Fibroblast of villous mesenchyme (primary cell): Measurements from ENCODE around the gene GRIN2A. TPM values are rescaled to one million over a fixed set of nuclear protein-coding genes. Genes with fewer than 3 reads are reported as not detected.

Experiments
- DNase-seq: peaks from one replicate; pipeline ENCODE4 v3.0.0-alpha.2; 2010; ENCODE audit warnings: low read depth
- H3K4me3 ChIP-seq: 2 replicates; pipeline ENCODE4 v1.5.1; 2011; ENCODE audit warnings: low read depth, mild to moderate bottlenecking, low read length
- total RNA-seq: library from RNA; depleted of rRNA; stranded (reverse); fragments of >200 nt; gene quantifications from 2 replicates; pipeline ENCODE4 v1.2.3, GENCODE V29; 2012
- TF ChIP-seq, protein P1 (sequence below): IDR thresholded peaks from 2 replicates; pipeline ENCODE4 v1.5.1; 2012; ENCODE audit warnings: low read depth, mild to moderate bottlenecking, low read length; ENCODE audit not compliant: insufficient read depth

Gene GRIN2A
- total RNA-seq: under 0.01 and 1.3 TPM in 2 replicates

DNA sequence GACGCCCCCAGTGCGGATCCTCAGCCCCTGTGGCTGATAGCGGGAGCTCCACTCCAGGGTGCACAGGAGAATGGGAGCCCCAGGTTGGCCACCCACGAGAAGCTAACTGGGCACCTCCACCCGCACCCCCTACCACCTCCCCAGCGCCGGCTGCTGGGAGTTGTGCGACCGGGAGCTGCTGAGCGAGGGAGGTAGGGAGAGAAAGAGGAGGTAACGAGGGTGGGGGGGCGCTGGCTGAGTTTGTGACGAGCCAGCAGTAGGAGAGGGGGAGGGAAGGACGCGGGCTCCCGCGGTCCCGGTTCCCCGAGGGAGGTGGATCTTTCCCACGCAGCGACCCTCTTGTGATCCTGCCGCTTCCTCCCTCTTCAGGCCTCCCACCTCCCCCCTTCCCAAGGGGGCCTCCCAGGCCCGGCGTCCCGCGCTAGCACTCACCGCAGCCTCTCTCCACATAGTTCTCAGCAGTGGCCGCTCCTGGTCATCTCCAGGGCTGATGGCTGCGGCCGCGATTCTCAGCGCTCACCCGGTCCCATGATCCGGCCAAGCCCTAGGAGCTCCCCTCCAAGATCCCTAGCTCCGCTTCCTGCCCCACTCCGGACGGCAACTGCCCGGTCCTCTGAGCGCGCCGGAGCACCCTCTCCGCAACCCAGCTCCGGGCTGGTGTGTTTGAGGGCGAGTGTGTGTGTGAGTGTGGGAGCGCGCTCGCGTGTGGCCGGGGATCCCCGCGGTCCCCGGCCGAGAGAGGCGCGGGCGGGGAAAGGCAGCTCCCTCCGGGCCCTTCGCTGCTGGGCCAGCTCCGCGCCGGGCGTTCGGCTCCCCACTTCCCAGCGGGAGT lies at the start of gene GRIN2A:
TSS of gene GRIN2A (minus strand) at position 207 of the 832 bp plus-strand sequence. CDS start 2,017 bp downstream, outside the sequence.
- peak; percentile 10 for DNase-seq
- peak within 1 kb of the TSS; percentile 18 for H3K4me3 ChIP-seq
- TF ChIP-seq, protein P1, sequence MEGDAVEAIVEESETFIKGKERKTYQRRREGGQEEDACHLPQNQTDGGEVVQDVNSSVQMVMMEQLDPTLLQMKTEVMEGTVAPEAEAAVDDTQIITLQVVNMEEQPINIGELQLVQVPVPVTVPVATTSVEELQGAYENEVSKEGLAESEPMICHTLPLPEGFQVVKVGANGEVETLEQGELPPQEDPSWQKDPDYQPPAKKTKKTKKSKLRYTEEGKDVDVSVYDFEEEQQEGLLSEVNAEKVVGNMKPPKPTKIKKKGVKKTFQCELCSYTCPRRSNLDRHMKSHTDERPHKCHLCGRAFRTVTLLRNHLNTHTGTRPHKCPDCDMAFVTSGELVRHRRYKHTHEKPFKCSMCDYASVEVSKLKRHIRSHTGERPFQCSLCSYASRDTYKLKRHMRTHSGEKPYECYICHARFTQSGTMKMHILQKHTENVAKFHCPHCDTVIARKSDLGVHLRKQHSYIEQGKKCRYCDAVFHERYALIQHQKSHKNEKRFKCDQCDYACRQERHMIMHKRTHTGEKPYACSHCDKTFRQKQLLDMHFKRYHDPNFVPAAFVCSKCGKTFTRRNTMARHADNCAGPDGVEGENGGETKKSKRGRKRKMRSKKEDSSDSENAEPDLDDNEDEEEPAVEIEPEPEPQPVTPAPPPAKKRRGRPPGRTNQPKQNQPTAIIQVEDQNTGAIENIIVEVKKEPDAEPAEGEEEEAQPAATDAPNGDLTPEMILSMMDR: no peak

DNA sequence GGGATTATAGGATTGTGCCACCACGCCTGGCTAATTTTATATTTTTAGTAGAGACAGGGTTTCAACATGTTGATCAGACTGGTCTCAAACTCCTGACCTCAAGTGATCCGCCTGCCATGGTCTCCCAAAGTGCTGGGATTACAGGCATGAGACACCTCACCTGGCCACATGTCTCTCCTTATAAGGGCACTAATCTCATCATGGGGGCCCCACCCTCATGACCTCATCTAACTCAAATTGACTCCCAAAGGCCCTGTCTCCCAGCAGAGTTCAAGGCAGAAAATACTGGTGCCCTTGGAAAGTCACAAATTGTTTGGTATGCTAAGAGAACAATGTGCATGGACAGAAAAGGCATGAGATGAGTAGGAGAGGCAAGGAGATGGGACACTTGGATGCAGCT lies 49.3 kb upstream of the GRIN2A start:
- DNase-seq: no peak
- no peak overlapping the region for H3K4me3 ChIP-seq
- TF ChIP-seq, protein P1: no peak

DNA sequence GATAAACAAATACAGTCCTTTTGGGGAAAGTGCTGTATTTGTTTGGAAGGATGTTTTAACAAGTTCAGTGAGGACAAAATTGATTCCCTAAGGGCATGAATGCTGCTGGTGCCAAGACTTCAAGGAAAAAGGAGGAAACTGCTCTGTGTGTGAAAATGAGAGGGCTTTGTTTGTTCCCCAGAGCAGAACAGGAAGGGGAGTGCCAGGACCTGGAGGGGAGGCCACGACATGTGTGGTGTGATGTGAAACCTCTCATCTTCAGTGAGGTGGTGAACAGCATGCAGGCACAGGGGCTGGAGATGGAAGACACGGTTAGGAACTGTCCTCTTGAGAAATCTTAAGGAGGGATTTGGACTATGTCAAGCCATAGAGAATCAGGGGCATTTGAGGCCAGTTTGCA lies 46.6 kb upstream of the GRIN2A start:
- TF ChIP-seq, protein P1: no peak

DNA sequence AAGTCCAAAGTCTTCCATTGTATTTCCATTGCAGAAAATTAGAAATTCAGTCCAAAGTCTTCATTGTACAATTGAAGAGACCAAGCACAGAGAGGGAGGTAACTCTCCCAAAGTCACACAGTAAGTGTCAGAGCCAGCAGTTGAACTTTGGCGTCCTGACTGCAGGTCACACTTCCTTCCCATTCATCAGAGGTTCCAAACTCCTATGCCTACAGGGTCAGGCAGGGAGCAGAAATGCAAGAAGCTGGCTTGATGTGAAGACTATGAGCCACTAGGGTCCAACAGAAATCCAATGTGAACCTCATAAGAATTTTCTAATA lies 44.7 kb upstream of the GRIN2A start:
- TF ChIP-seq, protein P1: no peak
- H3K4me3 ChIP-seq: no peak overlapping the region
- DNase-seq: no peak

More for the DNA sequence above, 46.6 kb upstream of the GRIN2A start:
- no peak for DNase-seq
- H3K4me3 ChIP-seq: no peak overlapping the region

DNA sequence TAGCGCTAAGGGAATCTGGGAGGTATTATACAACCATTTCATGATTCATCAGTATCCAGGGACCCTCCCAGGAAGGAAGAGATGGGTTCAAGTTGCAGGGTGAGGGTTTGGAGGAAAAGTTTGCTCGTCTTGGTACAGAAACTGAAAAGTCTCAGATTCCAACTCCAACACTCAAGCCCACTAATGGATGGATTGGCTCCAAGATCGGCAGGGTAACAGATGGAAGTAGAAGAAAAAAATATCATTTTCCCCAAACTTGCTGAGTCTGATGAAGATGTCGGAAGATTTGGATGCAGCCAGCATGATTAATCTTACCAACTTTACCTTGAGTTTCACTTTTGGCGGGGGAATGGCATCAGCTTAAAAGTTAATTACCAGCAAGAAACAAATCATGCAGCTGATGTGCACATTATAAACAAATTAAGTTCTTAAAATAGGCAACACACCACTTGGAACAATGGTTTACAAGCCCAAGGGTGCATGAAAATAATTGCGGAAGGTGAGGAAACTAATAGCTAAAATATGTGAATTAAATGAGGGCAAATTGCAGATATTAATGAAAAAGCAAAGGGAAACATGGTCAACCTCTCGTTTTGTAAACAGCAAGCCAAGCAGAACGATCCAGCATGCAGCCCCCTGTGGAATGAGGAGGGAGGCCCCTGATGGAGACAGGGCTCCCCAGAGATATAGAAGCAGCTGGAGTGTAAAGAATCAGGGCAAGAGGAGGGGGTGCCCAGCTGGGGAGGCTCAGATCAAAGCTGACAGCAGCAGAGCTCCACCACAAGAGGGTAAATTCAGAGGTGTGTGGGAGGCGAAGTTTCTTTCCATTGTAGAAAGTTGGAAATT lies 44.1 kb upstream of the GRIN2A start:
- no peak overlapping the region for H3K4me3 ChIP-seq
- DNase-seq: no peak
- TF ChIP-seq, protein P1: no peak

DNA sequence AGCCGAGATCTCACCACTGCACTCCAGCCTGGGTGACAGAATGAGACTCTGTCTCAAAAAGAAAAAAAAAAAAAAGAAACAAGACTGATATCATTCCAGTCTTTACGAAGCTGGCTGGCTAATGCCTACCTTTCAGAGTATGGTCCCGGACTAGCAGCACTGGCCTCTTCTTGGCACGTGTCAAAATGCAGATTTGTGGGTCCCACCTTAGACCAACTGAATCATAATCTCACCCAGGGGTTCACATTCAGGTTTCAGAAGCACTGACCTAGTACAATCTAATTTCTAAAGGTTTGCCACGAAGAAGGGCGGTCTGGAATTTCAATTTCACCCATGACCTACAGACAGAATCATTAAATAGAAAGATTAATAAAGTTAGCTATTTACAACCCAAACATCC lies 43.4 kb upstream of the GRIN2A start:
- no peak for DNase-seq
- no peak overlapping the region for H3K4me3 ChIP-seq
- TF ChIP-seq, protein P1: no peak
